HG02885 (cell line): ENCODE data around the gene IFNW1.
A peak's percentile ranks its signal among the peaks of the same experiment; 100 is the strongest.

Experiments used
- ATAC-seq: cut with Tn5 transposase; IDR thresholded peaks from one replicate; pipeline ENCODE4 v1.9.1; 2021; ENCODE audit warnings: mild to moderate bottlenecking; ENCODE audit not compliant: unreplicated experiment, poor library complexity

Gene IFNW1

DNA sequence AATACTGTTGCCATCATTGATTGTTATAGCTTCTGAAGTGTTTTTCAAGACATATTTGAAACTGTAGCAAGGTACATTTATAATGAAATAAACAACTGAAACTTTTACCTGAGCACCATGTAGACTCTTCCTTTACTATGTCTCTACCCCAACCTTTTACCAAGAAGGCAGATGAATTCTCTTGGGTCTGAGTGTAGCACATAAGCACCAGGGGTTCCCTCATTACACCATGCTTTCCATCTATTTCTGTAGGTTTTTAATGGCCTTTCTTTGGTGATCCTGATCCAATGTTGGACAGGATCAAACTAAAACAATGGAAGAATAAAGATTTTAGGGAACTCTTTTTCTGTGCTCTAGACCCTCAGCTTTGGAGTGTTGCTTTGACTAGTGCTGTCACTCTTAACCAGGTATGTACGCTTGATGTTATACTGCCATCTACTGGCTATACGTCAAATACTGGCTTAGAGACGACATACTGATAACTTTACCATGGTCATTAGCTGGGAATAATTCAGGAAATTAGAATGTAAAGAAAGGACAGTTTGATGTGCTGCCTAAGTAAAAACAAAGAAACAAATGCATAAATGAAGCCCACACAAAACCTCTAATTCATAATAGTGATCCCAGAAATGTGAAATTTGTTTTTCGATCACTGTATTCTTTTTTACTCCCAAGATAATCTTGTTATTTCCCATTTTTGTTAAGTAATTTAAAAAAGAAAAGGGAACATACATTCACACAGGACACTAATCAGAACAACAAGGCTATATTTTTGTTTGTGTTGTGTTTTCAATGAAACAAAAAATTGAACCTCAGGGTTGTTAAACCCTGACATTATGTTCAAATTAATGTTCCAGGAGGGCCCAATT lies 30.7 kb downstream of the IFNW1 start:
- ATAC-seq = peak; percentile 96

DNA sequence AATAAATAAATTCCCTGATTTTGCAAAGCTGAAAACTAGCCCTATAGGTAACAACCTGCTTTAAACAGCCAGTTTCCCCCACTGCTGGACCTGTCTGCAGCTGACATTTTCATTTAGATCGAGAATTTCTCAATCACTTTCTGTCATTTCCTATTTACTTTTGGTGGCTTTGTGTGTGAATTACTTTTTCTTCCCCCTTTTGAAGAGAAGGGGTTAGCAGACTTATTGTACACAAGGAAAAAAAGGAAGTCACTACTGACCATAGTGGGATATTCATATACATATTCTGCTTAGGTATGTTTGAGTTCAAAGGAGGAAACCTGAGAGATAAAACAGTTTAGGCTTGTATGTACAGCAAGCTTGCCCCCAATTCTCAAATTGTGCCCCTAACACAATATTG lies 36.8 kb downstream of the IFNW1 start:
- ATAC-seq = no peak

DNA sequence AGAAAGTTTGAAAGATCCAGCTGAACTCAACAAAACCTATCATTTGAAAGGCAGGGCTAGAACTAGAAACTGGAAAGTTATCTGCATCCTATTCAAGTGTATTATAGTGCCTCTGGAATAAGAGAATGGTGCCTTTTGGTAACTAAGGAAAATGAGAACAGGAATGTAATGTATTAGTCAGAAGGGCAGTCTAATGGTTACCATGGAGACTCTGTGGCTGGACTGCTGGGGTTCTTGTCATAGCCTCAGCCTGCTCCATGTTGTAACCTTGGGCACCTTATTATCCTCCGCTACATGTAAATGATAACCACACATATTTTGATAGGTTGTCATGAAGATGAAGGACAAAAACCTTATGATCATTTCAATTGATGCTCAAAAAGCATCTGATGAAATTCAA lies 39.3 kb downstream of the IFNW1 start:
- no peak for ATAC-seq

GRCh38 chr9:21097817-21098216 lies 43.8 kb downstream of the IFNW1 start:
- ATAC-seq = no peak

GRCh38 chr9:21096901-21097255 lies 44.8 kb downstream of the IFNW1 start:
- ATAC-seq = no peak

DNA sequence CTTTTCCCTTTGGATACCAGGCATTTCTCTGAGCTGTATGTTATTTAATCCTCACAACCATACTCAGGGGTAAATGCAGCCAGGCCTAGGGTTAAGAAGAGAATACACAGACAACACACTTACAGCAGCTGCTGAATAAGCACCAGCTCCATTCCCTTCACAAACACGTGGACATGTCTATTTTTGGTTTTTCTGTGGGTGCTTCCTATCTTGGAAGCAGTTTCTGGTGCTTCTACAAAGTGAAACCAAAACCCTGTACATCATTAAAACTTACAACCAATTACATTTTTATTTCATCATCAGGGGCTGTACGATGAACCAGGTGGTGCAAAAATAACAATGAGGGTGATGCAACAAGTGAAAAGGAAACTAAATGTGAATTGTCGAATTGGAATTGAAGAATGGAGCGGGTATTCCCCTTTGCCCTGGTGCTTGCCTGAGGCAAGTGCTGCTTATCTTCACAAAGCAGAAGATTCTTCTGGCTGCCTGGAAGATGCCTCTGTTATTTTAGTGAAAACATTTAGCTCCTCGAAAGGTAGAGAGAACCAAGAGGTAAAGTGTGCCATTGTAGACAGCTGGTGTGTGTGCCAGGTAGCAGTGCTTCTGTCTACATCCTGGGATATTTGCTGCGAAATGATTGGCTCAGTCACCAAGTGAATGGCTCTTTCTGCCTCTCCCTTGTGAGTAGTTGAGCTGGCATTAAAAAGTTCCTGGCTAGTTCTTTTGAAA lies 45.3 kb downstream of the IFNW1 start:
- peak; percentile 83 for ATAC-seq

- ATAC-seq = no peak
These were observed 46.1 kb downstream of the IFNW1 start for GRCh38 chr9:21095561-21095960.
